Neural progenitor cell (in vitro differentiated cells): ENCODE measurements around the gene ERGIC1. TPM values are rescaled to one million over a fixed set of nuclear protein-coding genes. Genes with fewer than 3 reads are reported as not detected.
"Not testable (repeated sequence)": the region's sequence is repeated elsewhere in the genome, so short reads cannot be mapped to it uniquely, and the experiment has no call there.

ENCODE experiments used
- DNase-seq: peaks from one replicate; pipeline ENCODE4 v3.0.0-alpha.2; 2016; ENCODE audit warnings: low spot score
- H2AFZ ChIP-seq: fragments of 200-600 bp; sonication (generic); replicated peaks from 2 replicates; pipeline ENCODE4 v1.6.1; 2016; ENCODE audit warnings: antibody characterized with exemption
- H3F3A ChIP-seq: fragments of 200-600 bp; sonication (generic); 2 replicates; pipeline ENCODE4 v1.6.1; 2016; ENCODE audit warnings: antibody characterized with exemption, low read depth
- H3K27ac ChIP-seq: fragments of 200-600 bp; sonication (generic); 2 replicates; pipeline ENCODE4 v1.5.1; 2016; ENCODE audit warnings: mild to moderate bottlenecking
- H3K27me3 ChIP-seq: fragments of 200-600 bp; sonication (generic); 2 replicates; pipeline ENCODE4 v1.6.1; 2016; ENCODE audit warnings: mild to moderate bottlenecking, moderate library complexity
- H3K36me3 ChIP-seq: fragments of 200-600 bp; sonication (generic); 2 replicates; pipeline ENCODE4 v1.5.1; 2016
- H3K4me1 ChIP-seq: fragments of 200-600 bp; sonication (generic); 2 replicates; pipeline ENCODE4 v1.6.1; 2016; ENCODE audit warnings: mixed run types
- H3K4me2 ChIP-seq: fragments of 200-600 bp; sonication (generic); 2 replicates; pipeline ENCODE4 v1.6.1; 2016
- H3K4me3 ChIP-seq: fragments of 200-600 bp; sonication (generic); 2 replicates; pipeline ENCODE4 v1.5.1; 2016
- H3K79me2 ChIP-seq: fragments of 200-600 bp; sonication (generic); 2 replicates; pipeline ENCODE4 v1.6.1; 2016; ENCODE audit warnings: low read depth
- H3K9ac ChIP-seq: fragments of 200-600 bp; sonication (generic); 2 replicates; pipeline ENCODE4 v1.6.1; 2016
- H3K9me3 ChIP-seq: fragments of 200-600 bp; sonication (generic); 2 replicates; pipeline ENCODE4 v1.5.1; 2016; ENCODE audit warnings: low read depth
- H4K20me1 ChIP-seq: fragments of 200-600 bp; sonication (generic); 2 replicates; pipeline ENCODE4 v1.6.1; 2016; ENCODE audit warnings: low read depth
- H3K27ac Mint-ChIP-seq: 3 replicates; pipeline ENCODE4 v1.8.0; 2021; ENCODE audit warnings: mixed read lengths
- H3K27me3 Mint-ChIP-seq: 2 replicates; pipeline ENCODE4 v1.8.0; 2022; ENCODE audit warnings: low read depth, mild to moderate bottlenecking, inconsistent platforms, moderate library complexity, mixed read lengths; ENCODE audit not compliant: insufficient read depth
- H3K36me3 Mint-ChIP-seq: 3 replicates; pipeline ENCODE4 v1.8.0; 2021; ENCODE audit warnings: mixed read lengths
- H3K4me1 Mint-ChIP-seq: 3 replicates; pipeline ENCODE4 v1.8.0; 2021; ENCODE audit warnings: mixed read lengths
- H3K4me3 Mint-ChIP-seq: 3 replicates; pipeline ENCODE4 v1.8.0; 2021; ENCODE audit warnings: mild to moderate bottlenecking, moderate library complexity, mixed read lengths
- H3K9me3 Mint-ChIP-seq: 3 replicates; pipeline ENCODE4 v1.8.0; 2020; ENCODE audit warnings: mixed read lengths
- EZH2 ChIP-seq: fragments of 200-600 bp; sonication (generic); IDR thresholded peaks from 2 replicates; pipeline ENCODE4 v1.6.1; 2017; ENCODE audit warnings: antibody characterized with exemption, mild to moderate bottlenecking, moderate library complexity
- EZH2phosphoT487 ChIP-seq: fragments of 200-600 bp; sonication (generic); IDR thresholded peaks from 2 replicates; pipeline ENCODE4 v1.6.1; 2017; ENCODE audit warnings: antibody characterized with exemption
- total RNA-seq: library from RNA; depleted of rRNA; stranded (reverse); fragments of >200 nt; gene quantifications from 2 replicates; pipeline ENCODE4 v1.2.3, GENCODE V29; 2015; ENCODE audit warnings: low replicate concordance
- TF ChIP-seq, protein P1 (sequence below): fragments of 200-600 bp; sonication (generic); IDR thresholded peaks from 2 replicates; pipeline ENCODE4 v1.5.1; 2017; ENCODE audit warnings: antibody characterized with exemption, mild to moderate bottlenecking

ERGIC1 gene
- total RNA-seq, 1 donor from 2014 or later = 28.7 TPM

DNA sequence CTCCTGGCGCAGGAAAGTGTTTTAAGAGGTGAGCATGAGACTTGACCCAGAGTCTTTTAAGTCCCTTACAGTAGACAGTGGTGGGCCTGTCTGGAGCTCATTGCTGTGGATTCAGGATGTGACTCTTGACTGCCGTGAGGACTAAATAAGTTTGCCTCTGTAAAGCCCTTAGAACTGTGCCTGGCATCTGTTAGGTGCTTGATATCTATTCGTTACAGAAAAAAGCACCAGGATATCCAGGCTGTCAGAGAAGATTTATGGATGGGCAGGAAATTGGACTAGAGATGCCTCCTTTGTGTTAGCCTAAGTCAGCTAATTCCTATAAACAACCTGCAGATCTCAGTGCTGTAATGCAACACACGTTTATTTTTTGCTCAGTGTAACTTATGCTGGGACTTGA, 12.6 kb downstream of the ERGIC1 start:
- Mint-ChIP-seq H3K9me3 (no peaks in the 10 kb centered on the region), H3K27ac (no peak overlapping the region), H3K27me3 (peaks cover 2% of the 10 kb centered on the region), H3K4me3 (no peak overlapping the region), H3K36me3 (no peaks in the 10 kb centered on the region), H3K4me1 (peaks cover 22% of the 10 kb centered on the region)
- Histone ChIP-seq H3K79me2 (peaks cover 74% of the 10 kb centered on the region), H3K9ac (no peak overlapping the region), H3K4me1 (no peaks in the 10 kb centered on the region), H3K27ac (no peak overlapping the region), H3K36me3 (no peaks in the 10 kb centered on the region), H3K4me3 (no peak overlapping the region), H3K4me2 (no peak overlapping the region), H3K9me3 (no peaks in the 10 kb centered on the region), H3F3A (no peaks in the 10 kb centered on the region), H2AFZ (no peak overlapping the region), H4K20me1 (peaks cover 90% of the 10 kb centered on the region), H3K27me3 (no peaks in the 10 kb centered on the region)
- TF ChIP-seq, protein P1, sequence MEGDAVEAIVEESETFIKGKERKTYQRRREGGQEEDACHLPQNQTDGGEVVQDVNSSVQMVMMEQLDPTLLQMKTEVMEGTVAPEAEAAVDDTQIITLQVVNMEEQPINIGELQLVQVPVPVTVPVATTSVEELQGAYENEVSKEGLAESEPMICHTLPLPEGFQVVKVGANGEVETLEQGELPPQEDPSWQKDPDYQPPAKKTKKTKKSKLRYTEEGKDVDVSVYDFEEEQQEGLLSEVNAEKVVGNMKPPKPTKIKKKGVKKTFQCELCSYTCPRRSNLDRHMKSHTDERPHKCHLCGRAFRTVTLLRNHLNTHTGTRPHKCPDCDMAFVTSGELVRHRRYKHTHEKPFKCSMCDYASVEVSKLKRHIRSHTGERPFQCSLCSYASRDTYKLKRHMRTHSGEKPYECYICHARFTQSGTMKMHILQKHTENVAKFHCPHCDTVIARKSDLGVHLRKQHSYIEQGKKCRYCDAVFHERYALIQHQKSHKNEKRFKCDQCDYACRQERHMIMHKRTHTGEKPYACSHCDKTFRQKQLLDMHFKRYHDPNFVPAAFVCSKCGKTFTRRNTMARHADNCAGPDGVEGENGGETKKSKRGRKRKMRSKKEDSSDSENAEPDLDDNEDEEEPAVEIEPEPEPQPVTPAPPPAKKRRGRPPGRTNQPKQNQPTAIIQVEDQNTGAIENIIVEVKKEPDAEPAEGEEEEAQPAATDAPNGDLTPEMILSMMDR = no peak
- TF ChIP-seq EZH2phosphoT487 (no peak), EZH2 (no peak)
- DNase-seq = no peak

DNA sequence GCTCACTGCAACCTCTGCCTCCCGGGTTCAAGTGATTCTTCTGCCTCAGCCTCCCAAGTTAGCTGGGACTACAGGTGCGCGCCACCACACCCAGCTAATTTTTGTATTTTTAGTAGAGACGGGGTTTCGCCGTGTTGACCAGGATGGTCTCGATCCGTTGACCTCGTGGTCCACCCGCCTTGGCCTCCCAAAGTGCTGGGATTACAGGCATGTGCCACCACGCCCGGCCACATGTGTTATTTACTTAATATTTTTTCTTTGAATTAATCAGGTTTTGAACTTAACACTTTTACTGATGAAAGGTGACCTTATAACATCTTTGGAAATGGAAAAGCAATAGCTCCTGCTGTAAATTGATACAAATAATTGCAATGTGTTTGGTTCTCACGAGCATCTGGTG, 13.5 kb downstream of the ERGIC1 start:
- H3K79me2 ChIP-seq = peaks cover 73% of the 10 kb centered on the region
- H3K4me1 ChIP-seq, H3K9me3 ChIP-seq, H3K4me3 Mint-ChIP-seq, H3K27me3 ChIP-seq, H3K4me3 ChIP-seq, H3K4me2 ChIP-seq, H2AFZ ChIP-seq, H3K9me3 Mint-ChIP-seq, H3K36me3 ChIP-seq, H3K27ac ChIP-seq, H3F3A ChIP-seq, DNase-seq, H3K36me3 Mint-ChIP-seq, H3K27me3 Mint-ChIP-seq, H3K9ac ChIP-seq, H3K27ac Mint-ChIP-seq: not testable (repeated sequence)
- H3K4me1 Mint-ChIP-seq = peaks cover 22% of the 10 kb centered on the region
- peaks cover 91% of the 10 kb centered on the region for H4K20me1 ChIP-seq

DNA sequence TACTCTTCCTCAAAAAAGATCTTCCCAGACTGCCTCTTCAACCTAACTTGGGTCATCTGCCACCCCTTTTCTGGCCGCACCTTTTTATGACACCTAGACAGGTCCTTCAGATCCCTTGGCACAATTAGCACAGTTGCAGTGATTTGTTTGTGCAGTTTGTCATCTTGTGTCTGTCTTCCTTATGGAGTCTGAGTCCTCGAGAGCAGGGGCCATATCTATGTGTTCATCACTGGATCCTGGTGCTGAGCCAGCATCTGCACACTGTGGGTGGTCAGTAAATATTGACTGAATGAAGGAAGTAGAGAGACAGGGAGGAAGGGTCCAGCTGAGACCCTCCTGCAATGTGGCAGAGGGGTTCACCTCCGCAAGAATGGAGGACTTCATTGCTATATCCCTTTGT, 14.4 kb downstream of the ERGIC1 start:
- H3F3A ChIP-seq = no peaks in the 10 kb centered on the region
- Mint-ChIP-seq H3K4me3 (no peak overlapping the region), H3K9me3 (no peaks in the 10 kb centered on the region), H3K27me3 (peaks cover 3% of the 10 kb centered on the region), H3K27ac (no peak overlapping the region), H3K4me1 (peaks cover 22% of the 10 kb centered on the region), H3K36me3 (no peaks in the 10 kb centered on the region)
- no peak overlapping the region for H2AFZ ChIP-seq
- H3K4me3 ChIP-seq = no peak overlapping the region
- H3K27me3 ChIP-seq = no peaks in the 10 kb centered on the region
- no peaks in the 10 kb centered on the region for H3K4me1 ChIP-seq
- H3K27ac ChIP-seq = no peak overlapping the region
- H4K20me1 ChIP-seq = peaks cover 89% of the 10 kb centered on the region
- H3K9me3 ChIP-seq = no peaks in the 10 kb centered on the region
- DNase-seq = no peak
- H3K9ac ChIP-seq = no peak overlapping the region
- no peaks in the 10 kb centered on the region for H3K36me3 ChIP-seq
- TF ChIP-seq EZH2 (no peak), EZH2phosphoT487 (no peak)
- TF ChIP-seq, protein P1 = no peak
- H3K4me2 ChIP-seq = no peak overlapping the region
- peaks cover 72% of the 10 kb centered on the region for H3K79me2 ChIP-seq

DNA sequence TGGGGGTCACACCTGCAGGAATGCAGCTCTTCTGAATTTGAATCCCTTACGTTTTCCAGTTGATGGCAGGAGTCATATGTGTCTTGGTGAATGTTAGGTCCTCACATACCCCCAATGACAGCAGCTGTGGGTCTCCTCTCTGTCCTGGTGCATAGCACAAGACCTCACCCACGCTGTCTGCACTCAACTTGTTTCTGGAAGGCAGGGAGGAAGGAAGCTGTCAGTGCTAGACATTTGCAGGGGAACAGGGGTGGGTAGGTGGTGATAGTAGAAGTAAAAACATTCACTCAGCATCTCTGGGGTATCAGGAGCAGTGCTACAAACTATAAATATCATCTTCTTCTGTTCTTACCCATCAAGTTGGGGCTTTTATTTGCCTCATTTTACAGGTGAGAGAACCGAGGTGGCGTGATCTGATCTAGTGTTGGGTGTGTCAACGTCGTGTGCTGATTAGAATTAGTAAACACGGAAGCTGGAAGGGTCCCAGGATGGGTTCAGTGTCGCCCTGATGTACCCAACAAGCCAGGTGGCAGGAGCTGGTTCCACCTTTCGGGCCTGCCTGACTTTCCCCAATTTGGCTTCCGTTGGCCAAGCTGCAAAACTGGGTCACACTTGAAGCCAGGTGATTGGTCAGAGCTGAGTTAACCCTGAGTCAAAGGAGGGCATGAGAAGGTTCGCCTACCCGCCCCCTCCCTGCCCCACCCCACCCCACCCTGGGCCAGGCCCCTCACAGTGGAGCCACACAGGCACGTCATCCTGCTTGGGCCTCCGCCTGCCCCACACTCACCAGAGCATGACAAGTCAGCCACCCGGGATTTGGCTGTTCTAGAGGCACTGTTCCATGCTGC, 15.8 kb downstream of the ERGIC1 start:
- Mint-ChIP-seq H3K27ac (no peak overlapping the region), H3K4me3 (no peak overlapping the region), H3K9me3 (no peaks in the 10 kb centered on the region), H3K36me3 (no peaks in the 10 kb centered on the region), H3K27me3 (peaks cover 3% of the 10 kb centered on the region), H3K4me1 (peaks cover 22% of the 10 kb centered on the region)
- Histone ChIP-seq H3K9me3 (no peaks in the 10 kb centered on the region), H3K27ac (no peak overlapping the region), H3K9ac (no peak overlapping the region), H3K4me2 (no peak overlapping the region), H3K27me3 (no peaks in the 10 kb centered on the region), H3K36me3 (no peaks in the 10 kb centered on the region), H3K4me3 (no peak overlapping the region), H4K20me1 (peaks cover 81% of the 10 kb centered on the region), H3F3A (no peaks in the 10 kb centered on the region), H3K4me1 (no peaks in the 10 kb centered on the region), H3K79me2 (peaks cover 66% of the 10 kb centered on the region), H2AFZ (no peak overlapping the region)
- TF ChIP-seq, protein P1 = no peak
- TF ChIP-seq EZH2 (no peak), EZH2phosphoT487 (no peak)
- DNase-seq = no peak
